NCI-H748 (cell line): ENCODE data around the gene CAMK2B.

Experiments
- DNase-seq: peaks from one replicate; lab custom pipeline; 2025; ENCODE audit not compliant: unreplicated experiment; lab: John Stamatoyannopoulos, UW

The CAMK2B gene

DNA sequence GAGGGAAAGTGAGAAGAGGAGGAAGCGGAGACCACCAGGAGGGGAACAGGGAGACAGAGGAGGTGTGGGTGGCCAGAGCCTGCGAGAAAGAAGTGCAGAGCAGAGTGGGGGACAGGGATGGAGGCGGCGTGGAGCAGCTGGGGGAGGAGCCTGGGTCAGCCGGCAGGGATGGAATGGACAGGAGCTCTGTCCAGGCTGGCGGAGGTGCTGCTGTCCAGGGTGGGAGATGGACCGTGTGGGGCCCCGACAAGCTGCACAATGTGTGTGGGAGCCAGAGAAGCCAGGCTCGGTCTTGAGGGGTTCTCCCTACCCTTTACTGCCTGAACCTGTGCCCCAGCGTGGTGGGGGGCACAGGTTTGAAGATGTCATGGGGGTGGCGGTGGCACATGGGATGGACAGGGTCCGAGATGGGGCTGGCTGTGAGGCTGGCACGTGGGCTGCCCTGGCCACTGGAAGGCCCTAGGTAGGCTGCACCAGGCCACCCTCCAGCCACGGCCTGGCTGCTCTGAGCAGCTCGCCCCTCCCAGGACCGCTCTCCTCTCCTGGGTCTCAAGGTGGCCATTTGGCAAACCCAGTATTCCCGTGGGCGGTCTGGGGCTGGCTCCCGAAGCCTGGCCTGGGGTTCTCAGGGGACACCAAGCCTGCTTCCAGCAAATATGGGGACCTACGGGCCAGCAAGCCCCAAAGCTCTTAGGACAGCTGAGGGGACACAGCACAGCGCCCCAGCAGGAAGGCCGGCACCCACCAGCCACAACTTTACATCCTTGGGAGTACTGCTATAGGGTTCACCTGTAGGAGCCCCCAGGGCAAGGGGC lies 92.3 kb downstream of the CAMK2B start:
- no peak for DNase-seq

DNA sequence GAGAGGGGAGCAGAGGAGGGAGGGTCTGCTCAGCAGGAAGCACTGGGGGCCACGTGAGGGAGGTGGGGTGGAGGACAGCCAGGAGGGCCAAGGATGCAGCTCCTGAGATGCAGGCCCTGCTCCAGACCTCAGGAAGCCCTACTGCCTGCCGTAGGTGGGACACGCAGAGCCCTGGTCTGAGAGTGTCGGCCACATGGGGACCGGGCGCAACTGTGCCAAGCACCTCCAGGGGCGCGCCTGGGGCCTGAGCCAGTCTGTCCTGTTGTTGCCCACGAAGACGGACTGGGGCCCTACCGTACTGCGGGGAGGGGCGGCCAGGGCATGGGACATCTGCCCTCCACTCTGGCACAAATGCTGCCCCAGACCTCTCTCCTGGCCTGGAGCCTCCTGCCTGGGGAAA lies 93.0 kb downstream of the CAMK2B start:
- no peak for DNase-seq

DNA sequence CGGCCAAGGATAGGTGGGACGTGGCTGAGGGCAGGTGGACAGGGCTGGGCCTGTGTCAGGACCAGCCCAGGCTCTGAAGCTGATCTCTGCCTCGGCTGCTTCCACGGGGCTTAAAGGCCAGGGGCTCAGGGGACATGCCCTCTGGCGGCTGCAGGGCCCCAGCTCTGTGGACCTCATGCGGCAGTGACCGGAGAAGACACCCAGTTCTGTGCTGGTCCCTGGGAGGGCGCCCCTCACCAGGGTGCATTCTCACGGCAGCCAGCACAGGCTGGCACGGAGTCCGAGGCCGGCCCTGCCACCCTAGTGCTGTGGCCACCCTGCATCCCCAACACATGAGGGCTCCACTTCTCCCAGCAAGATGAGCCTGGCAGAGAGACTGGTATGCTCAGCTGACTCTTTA lies 94.3 kb downstream of the CAMK2B start:
- no peak for DNase-seq

GRCh38 chr7:44230286-44230685 lies 95.1 kb downstream of the CAMK2B start:
- no peak for DNase-seq

DNA sequence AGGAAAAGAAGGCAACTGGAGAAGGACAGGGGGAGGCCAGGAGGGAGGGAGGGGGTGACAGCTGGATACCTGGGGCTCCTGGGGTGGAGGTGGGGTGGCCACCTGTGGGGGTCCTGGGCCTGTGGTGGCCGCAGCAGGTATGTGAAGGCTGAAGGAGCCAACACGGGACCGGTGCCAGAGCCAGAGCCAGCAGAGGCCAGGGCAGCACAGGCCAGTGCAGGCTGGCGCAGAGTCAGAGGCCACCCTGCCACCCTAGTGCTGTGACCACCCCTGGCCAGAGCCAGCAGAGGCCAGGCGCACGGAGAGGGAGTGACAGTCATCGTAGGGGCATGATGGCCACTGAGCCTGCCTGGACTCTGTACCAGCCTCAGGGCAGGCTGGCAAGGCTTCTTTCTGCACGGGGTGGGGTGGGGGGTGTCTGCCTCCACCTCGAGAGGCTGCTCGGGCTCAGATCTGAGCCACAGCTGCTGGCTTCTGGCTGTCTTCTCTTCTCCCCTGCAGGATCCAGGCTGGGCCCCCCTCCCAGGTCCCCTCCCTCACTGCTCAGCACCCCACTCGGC lies 95.8 kb downstream of the CAMK2B start:
- no peak for DNase-seq

DNA sequence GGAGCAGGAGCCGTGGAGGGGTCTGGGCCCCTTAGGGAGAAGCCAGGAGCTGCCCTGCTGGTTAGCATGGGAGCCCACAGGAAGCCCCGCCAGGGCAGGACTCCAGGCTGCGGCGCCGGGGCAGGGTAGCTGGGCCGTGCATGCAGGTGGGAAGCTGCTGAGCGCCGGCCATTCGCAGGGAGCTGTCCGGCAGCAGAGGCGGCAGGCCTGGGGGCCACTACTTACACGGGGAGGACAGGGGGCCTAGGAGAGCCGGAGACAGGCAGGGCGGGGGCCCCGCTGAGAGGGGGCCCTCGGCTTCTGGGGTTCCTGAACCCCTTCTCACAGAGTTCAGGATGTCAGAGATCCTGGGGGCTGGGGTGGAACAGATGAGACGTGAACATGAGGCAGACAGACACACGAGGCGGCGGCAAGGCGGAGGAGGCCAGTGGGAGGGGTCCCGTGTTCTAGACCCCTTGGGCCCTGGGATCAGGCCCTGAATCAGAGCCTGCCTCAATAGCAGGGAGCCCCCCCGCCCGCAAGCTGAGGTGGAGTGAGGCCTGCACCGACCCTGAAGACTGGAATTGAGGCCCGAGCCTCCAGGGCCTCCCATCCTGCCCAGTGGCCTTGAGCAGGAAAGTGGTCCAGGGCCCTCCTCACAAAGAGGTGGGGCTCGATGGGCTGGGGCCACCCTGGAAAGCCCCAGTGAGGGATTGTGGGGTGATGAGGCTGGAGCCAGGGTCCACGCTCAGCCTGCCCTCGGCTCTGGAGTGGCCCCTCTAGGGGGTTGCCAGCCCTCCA lies 96.6 kb downstream of the CAMK2B start:
- no peak for DNase-seq

- no peak for DNase-seq
Observed at GRCh38 chr7:44227911-44228310, 97.5 kb downstream of the CAMK2B start.

DNA sequence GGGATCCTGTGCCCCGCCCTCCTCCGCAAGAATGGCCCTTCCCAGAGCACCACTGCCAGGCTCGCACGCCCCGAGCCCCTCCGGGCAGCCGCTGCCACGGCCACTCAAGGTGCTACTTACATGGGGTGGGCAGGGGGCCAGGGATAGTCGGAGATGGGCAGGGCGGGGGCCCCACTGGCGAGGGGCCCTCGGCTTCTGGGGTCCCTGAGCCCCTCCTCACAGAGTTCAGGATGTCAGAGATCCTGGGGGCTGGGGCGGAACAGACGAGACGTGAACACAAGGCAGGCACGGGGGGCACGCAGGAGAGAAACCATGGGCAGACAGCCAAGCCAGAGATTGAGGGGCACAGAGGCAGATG lies 99.0 kb downstream of the CAMK2B start:
- no peak for DNase-seq

- peak; percentile 25 for DNase-seq
Observed at GRCh38 chr7:44225566-44226395, 99.6 kb downstream of the CAMK2B start.

DNA sequence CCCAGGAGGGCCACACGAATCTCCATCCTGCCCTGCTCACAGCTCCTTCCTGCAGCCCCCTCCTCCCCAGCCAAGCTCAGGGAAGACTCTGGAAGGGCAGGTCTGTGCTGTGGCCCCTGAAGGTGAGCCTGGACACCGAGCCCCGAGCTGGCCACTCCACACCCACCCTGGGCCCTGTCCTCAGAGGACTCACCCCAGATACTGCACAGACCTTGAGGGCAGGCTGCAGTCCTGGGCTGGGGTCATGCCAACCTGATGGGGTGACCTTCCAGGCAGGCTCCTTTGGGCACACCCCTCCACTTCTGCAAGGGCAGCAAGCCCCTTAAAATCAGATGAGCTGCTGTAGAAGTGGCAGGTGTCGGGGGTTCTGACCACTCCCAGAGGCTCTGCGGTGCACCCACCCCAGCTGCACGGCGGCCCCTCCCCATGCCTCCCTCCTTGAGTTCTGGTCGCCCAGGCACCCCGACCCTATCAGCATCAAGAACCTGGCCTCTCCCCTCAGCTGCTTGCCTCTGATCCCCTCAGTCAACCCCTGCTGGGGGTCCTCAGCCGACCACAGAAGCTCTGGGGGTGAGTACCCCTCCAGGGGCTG lies 100.3 kb downstream of the CAMK2B start:
- no peak for DNase-seq

DNA sequence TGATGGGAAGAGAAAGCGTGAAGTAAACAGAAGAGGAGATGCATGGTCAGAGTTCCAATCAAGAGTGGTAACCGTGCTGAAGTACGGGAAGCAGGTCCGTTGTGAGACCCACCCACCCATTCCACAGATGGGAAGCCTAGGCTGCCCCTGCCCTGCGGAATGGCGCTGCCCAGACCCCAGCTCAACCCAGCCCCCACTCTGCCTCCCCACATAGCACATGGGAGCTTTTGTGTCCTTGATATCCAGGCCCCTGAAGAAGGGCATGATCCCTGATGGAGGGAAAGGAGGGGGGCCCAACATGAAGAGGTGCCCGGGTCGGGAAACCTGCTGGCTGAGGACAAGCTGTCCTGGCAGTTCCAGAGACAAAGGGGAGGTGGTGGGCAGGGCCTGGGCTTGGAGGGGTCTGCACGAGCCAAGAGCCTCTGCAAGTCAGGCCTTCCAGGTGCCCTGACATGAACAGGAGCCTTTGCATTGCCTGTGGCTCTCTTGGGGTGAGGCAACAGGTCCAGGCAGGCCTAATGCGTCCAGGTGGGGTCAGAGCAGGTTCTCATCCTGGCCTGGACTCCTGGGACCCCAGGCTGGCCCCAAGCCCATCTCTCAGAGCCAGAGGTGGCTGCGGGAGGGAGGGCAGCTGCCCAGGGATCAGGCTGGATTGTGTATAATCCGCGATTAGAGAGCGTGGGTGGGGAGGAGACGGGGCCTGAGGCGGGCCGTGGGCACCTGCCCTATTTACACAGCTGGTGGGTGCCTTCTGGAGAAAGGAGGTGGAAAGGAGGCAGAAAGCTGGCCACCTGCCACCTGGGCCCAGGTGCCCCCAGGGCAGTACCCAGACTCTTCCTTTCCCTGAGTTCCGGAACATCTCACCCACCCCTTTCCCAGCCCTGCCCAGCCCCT lies 101.1 kb downstream of the CAMK2B start:
- DNase-seq, result peak; percentile 87

DNA sequence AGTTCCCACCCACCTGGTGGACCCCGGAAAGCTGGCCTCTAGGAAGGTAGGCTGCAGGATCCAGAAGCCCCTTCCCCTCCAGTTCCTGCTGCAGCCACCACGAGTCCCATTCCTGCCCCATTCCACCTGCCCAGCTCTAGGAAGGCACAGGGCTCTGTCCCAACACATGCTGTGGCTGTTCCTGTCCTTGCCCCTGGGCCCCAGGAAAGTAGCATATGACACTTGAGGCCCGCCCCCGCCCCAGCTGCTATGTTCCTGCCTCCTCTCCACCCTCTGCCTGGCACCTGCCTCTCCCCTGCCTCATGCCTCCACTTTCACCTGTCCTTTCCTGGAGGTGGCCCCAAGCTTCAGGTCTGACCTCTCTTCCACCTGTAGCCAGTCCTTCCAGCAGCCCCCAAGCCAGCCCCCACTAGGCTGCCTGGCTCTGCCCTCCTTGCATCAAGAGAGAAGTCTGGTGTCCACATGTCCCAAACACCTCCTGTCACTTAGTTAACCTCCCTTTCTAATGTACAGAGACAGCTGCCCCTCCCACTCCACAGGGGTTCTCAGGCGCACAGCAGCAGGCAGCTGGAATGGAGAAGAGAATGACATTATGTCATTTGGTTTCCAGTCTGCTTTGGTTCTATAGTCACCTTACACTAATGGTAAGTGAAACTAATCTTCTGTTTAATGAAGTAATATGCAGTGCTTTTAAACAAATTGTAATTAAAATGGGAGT lies 101.9 kb downstream of the CAMK2B start:
- peak; percentile 85 for DNase-seq

DNA sequence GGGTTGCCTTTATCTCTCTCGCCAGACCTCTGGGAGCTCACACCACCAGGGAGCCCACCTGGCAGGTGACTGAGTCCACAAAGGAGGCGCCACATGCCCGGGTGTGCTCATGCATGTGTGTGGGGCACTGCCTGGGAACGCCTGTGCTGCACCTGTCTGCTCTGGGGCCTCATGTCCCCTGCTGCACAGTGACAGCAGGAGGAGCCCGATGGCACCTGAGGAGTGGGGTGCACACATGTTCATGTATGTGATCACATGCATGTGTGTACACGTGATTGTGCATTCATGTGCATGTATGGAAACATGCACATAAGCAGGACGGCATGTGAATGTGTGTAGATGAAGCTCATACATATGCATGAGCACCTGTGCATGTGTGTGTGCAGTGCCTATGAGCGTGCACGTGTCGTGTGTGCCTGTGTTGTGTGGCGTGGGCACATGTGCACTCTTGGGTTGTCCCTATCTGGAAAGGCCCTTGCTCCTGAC lies 102.6 kb downstream of the CAMK2B start:
- peak; percentile 44 for DNase-seq

GRCh38 chr7:44222074-44222473 lies 103.3 kb downstream of the CAMK2B start:
- peak; percentile 13 for DNase-seq

DNA sequence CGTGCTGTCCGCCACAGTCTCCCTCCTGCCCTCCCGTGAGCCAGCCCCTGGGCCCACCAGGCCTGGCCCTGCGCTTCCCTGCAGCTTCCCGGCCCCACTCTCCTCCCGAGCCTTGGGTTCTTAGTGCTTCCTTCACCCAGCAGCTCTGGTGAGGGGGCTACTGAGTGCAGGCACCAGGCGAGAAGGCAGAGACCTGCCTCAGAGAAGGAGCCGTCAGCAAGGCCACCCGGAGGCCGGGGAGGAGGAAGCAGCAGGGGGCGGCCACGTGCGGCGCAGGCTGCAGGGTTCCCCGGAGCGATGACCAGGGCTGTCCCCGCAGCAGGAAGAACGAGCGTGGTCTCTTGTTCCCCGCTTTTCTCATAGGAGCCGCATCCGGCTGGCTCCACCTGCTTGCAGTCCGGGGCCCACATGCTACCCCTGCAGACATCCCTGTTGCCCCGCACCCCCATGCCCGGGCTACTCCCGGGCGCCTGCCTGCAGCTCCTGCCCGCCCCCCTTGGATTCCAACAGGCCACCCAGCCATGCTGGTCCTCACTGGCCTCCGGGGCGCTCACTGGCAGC lies 104.1 kb downstream of the CAMK2B start:
- no peak for DNase-seq

DNA sequence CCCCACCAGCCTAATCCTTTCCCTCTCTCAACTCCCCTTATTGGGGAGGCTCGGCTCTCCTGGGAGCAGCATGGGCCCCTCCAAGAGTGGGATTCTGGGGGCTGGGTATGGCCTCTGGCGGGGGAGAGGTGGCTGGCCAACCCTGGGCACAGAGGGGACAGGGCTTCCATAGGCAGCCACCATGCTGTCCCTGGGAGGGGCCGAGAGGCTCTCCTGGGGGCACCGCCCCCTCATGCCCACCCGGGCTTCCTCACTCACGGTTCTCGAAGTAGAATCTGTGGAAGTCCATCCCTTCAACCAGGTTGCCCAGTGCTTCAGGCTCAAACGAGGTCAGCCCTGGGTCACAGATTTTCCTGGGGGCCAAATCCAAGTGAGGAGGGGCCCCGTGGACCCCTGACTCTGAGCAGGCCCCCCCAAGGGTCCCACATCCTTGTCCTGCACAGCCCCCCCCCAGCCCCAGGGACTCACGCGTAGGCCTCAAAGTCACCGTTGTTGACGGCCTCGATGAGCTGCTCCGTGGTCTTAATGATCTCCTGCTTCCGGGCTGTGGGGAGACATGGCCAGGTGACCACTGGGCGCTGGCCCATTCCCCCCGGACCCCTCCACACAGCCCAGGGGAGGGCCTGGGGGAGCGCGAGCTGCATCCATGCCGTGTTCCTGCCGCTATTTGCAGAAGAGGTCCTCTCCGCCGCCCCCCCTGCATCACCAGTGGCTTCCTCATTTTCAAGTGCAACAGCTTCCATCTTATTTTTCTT lies 104.9 kb downstream of the CAMK2B start:
- DNase-seq, result no peak

GRCh38 chr7:44220046-44220357 lies 105.4 kb downstream of the CAMK2B start:
- DNase-seq, result no peak

DNA sequence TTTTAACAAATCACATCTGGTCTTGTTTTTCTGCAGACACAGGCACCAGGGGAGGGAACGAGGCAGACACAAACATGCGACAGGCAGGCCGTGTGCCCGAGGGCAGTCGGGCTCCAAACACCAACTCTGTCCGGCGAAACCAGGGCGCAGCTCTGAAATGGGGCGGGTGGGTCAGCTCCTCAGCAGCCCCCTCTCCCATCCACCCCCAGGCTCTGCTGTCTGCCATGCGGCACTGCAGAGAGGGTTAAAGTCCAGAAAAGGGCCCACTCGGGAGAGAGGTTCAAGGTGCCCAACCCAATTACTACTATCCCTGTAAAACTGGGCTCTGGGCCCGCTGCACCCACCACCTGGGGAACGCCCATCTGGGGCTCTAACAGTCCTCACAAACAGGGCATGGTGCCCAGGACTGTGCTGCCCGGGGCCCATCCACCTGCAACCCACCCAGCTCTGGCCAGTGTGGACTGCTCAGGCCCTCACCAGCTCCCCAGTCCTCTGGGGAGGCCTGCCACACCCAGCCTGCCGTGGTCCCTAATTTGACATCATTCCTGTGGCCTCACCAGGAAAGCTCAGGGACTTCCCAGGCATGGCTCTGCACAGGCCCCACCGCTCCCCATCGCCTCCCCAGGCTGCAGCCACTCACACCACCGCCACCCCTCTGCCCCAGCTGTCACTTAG lies 105.9 kb downstream of the CAMK2B start:
- DNase-seq, result no peak
